Fibroblast of pulmonary artery (primary cell): Measurements from ENCODE around the gene SLC19A2.
A peak's percentile ranks its signal among the peaks of the same experiment; 100 is the strongest.

Experiments used
- DNase-seq: peaks from one replicate; pipeline ENCODE4 v3.0.0-alpha.2; 2010; ENCODE audit warnings: low read depth
- H3K4me3 ChIP-seq: replicated peaks from 2 replicates; pipeline ENCODE4 v1.5.1; 2011; ENCODE audit warnings: low read depth, mild to moderate bottlenecking, control low read depth, low read length, moderate library complexity
- CTCF ChIP-seq: IDR thresholded peaks from 2 replicates; pipeline ENCODE4 v1.5.1; 2011; ENCODE audit warnings: mild to moderate bottlenecking, control low read depth, low read length, inconsistent platforms; ENCODE audit errors: missing control alignments

SLC19A2 gene

GRCh38 chr1:169486281-169487051 lies 722 bp upstream of the SLC19A2 start:
- peak; percentile 66 for DNase-seq
- no peak for TF ChIP-seq CTCF
- peak overlapping the region; percentile 75 for H3K4me3 ChIP-seq

GRCh38 chr1:169484683-169485430 lies 887 bp downstream of the SLC19A2 start:
- peak overlapping the region; percentile 75 for H3K4me3 ChIP-seq
- peak; percentile 81 for DNase-seq
- no peak for TF ChIP-seq CTCF

- no peak for TF ChIP-seq CTCF
- peak overlapping the region; percentile 75 for H3K4me3 ChIP-seq
- no peak for DNase-seq
These were observed 1.6 kb downstream of the SLC19A2 start for GRCh38 chr1:169484101-169484500.

- peak overlapping the region; percentile 75 for H3K4me3 ChIP-seq
- peak; percentile 49 for DNase-seq
- TF ChIP-seq CTCF = no peak
These were observed 2.2 kb downstream of the SLC19A2 start for GRCh38 chr1:169483500-169483966.

- H3K4me3 ChIP-seq = no peak overlapping the region
- peak; percentile 32 for DNase-seq
- no peak for TF ChIP-seq CTCF
These were observed 6.2 kb downstream of the SLC19A2 start for GRCh38 chr1:169479363-169480066.

- DNase-seq = no peak
- no peak for TF ChIP-seq CTCF
- H3K4me3 ChIP-seq = no peak overlapping the region
These were observed 7.6 kb downstream of the SLC19A2 start for GRCh38 chr1:169478094-169478672.
